HG03565 (cell line): ENCODE data around the gene SPATA9.
A peak's percentile ranks its signal among the peaks of the same experiment; 100 is the strongest.

Experiments
- ATAC-seq: cut with Tn5 transposase; IDR thresholded peaks from one replicate; pipeline ENCODE4 v1.9.1; 2021; ENCODE audit warnings: mild to moderate bottlenecking, moderate library complexity; ENCODE audit not compliant: unreplicated experiment

The SPATA9 gene

DNA sequence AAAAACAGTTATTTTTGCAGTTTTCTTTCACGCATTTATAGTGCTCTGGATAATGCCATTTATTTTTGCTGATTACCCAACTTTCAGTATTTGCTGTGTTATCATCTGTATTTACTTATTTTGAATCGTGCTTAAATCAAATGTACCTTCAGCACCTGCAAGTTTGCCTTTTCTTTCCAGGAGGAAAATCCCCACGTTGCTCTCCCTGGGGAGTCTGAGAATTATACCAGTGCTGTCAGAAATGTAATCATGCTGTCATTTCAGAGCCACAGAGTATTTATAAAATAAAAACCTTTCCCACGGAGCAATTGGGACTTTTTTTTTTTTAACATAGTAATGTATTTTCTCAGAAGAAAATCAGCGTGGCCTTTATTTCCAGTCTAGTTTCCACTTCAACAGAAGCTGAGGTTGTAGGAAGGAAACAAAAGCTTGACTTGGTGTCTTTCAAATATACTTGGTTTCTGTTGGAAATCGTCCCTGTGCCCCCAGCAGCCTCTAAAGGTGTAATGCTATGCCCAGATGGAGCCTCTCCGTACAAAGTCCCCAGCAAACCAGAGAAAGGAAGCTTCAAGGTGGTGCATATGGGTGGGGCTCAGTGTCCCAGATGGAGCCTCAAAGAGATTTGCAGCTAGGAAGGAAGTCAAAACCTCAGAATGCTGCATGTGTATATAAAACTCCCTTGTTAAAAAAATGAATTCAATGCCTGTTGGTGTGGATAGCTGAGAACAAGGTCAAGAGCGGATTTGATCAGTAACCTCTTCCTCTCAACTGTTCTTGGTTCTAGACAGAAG lies 60.8 kb downstream of the SPATA9 start:
- ATAC-seq = no peak

GRCh38 chr5:95620870-95621838 lies 61.6 kb downstream of the SPATA9 start:
- ATAC-seq = peak; percentile 32

DNA sequence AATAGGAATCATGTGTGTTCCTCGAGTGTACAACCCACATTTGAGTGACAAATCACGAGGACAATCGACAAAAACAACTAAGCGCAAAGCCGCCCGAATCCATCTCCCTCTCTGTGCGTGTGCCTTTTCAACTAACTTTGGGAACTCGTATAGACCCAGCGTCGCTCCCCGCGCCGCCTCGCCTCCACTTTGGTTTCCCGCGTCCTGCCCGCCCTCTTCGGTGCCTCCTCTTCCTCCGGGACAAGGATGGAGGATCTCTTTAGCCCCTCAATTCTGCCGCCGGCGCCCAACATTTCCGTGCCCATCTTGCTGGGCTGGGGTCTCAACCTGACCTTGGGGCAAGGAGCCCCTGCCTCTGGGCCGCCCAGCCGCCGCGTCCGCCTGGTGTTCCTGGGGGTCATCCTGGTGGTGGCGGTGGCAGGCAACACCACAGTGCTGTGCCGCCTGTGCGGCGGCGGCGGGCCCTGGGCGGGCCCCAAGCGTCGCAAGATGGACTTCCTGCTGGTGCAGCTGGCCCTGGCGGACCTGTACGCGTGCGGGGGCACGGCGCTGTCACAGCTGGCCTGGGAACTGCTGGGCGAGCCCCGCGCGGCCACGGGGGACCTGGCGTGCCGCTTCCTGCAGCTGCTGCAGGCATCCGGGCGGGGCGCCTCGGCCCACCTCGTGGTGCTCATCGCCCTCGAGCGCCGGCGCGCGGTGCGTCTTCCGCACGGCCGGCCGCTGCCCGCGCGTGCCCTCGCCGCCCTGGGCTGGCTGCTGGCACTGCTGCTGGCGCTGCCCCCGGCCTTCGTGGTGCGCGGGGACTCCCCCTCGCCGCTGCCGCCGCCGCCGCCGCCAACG lies 62.5 kb downstream of the SPATA9 start, which contains the start of gene GPR150:
Gene GPR150, plus strand, starts transcription at position 58 of the 840 bp plus-strand sequence. Its CDS starts 189 bp downstream, at position 247.
- ATAC-seq = peak; percentile 43

DNA sequence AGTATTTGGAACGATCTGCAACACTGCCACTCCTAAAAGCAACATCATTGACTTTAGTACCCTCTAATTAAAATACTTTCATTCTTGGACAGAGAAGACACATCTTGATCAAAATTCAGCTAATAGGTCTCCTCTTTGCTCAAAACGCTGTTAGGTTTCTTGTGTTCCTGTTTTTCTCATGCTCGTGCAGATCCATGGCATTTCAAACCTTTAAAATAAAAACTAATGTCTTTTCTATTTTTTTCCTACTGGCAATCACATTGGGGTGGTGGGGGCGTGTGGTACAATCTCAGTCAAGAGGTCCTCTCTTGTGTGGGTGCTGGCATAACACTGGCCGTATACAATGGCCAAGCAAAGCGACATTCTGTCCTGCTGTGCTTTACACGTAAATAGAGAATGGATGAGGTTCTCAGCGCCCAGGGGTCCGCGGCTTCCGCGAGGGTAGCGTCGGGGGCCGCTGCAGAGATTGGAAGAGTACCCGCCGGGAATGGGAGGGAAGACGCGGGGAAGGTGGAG lies 63.2 kb downstream of the SPATA9 start:
- ATAC-seq = no peak

GRCh38 chr5:95619096-95619495 lies 63.7 kb downstream of the SPATA9 start:
- no peak for ATAC-seq

- peak; percentile 34 for ATAC-seq
These were observed 65.7 kb downstream of the SPATA9 start for GRCh38 chr5:95617057-95617456.

DNA sequence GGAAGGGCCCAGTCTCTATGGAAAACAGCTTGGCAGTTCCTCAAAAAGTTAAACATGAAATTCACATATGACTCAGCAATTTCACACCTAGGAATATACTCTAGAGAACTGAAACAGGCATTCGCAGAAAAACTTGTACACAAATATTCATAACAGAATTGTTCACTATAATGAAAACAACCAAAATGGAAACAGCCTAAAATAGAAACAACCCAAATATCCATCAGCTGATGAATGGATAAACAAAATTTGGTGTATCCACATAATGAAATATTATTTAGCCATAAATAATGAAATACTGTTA lies 67.7 kb downstream of the SPATA9 start:
- peak; percentile 38 for ATAC-seq

GRCh38 chr5:95613514-95613913 lies 69.3 kb downstream of the SPATA9 start:
- no peak for ATAC-seq

GRCh38 chr5:95611396-95611795 lies 71.4 kb downstream of the SPATA9 start:
- no peak for ATAC-seq

DNA sequence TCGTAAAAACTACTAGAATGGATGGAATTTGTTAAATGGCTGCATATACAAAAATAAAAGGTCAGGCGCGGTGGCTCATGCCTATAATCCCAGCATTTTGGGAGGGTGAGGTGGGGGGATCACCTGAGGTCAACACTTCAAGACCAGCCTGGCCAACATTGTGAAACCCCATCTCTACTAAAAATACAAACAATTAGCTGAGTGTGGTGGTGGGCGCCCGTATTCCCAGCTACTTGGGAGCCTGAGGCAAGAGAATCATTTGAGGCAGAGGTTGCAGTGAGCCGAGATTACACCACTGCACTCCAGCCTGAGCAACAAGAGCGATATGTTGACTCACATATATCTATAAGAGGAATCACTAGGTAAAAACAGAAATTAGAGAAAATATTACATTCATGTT lies 72.2 kb downstream of the SPATA9 start:
- no peak for ATAC-seq

- no peak for ATAC-seq
These were observed 73.1 kb downstream of the SPATA9 start for GRCh38 chr5:95609711-95610110.
